ENCODE results near the gene MRPL14. TPM values are rescaled to one million over a fixed set of nuclear protein-coding genes. Genes with fewer than 3 reads are reported as not detected.

Gene MRPL14
- 68.6 TPM for polyA plus RNA-seq (2013, experiment 1 of 4)
- 70.6 TPM for polyA plus RNA-seq (2013, experiment 2 of 4)
- 60.4 TPM for polyA plus RNA-seq (2013, experiment 3 of 4)
- 62.2 TPM for polyA plus RNA-seq (2013, experiment 4 of 4)

GRCh38 chr6:44127186-44128019 lies at the start of gene MRPL14, which contains the start of gene TMEM63B:
TSS of gene MRPL14 (minus strand) at chr6:44127452. CDS start at chr6:44116611, 10,841 bp downstream.
TSS of gene TMEM63B (plus strand) at chr6:44127554. CDS start at chr6:44134585, 7,031 bp downstream.
- Histone ChIP-seq H3K27ac (ENCODE audit: insufficient read depth, low read depth, low read length, poor library complexity, severe bottlenecking) (peak within 1 kb of the TSS; percentile 65), H3K27me3 (ENCODE audit: control insufficient read depth, insufficient read depth, low read length, poor library complexity, severe bottlenecking) (no peaks in the 10 kb centered on the region), H3K9me3 (ENCODE audit: control insufficient read depth, low read length) (no peaks in the 10 kb centered on the region), H3K4me3 (ENCODE audit: insufficient read depth, low read depth, low read length) (peak within 1 kb of the TSS; percentile 82), H3K36me3 (ENCODE audit: control insufficient read depth, insufficient read depth, low read length) (no peaks in the 10 kb centered on the region), H3K4me1 (ENCODE audit: control insufficient read depth, insufficient read depth, low read length) (peaks cover 25% of the 10 kb centered on the region)
- WGBS, 2 experiments = 0% methylated on average over 59 to 62 of the region's 80 CpGs

GRCh38 chr6:44176130-44176761 lies 49.0 kb upstream of the MRPL14 start:
- H3K9me3 ChIP-seq (ENCODE audit: control insufficient read depth, low read length) = no peaks in the 10 kb centered on the region

GRCh38 chr6:44172731-44173500 lies 45.7 kb upstream of the MRPL14 start:
- Histone ChIP-seq H3K4me1 (ENCODE audit: control insufficient read depth, insufficient read depth, low read length) (no peaks in the 10 kb centered on the region), H3K27ac (ENCODE audit: insufficient read depth, low read depth, low read length, poor library complexity, severe bottlenecking) (no peak overlapping the region), H3K4me3 (ENCODE audit: insufficient read depth, low read depth, low read length) (no peak overlapping the region), H3K36me3 (ENCODE audit: control insufficient read depth, insufficient read depth, low read length) (no peaks in the 10 kb centered on the region), H3K27me3 (ENCODE audit: control insufficient read depth, insufficient read depth, low read length, poor library complexity, severe bottlenecking) (no peaks in the 10 kb centered on the region), H3K9me3 (ENCODE audit: control insufficient read depth, low read length) (no peaks in the 10 kb centered on the region)
- 35 to 37% methylated on average over 15 of the region's 15 CpGs for WGBS, 2 experiments

More at GRCh38 chr6:44176130-44176761, 49.0 kb upstream of the MRPL14 start:
- no peaks in the 10 kb centered on the region for H3K27me3 ChIP-seq (ENCODE audit: control insufficient read depth, insufficient read depth, low read length, poor library complexity, severe bottlenecking)
- no peak overlapping the region for H3K27ac ChIP-seq (ENCODE audit: insufficient read depth, low read depth, low read length, poor library complexity, severe bottlenecking)
- WGBS, 2 experiments = 91 to 92% methylated on average over 14 to 15 of the region's 15 CpGs
- no peaks in the 10 kb centered on the region for H3K4me1 ChIP-seq (ENCODE audit: control insufficient read depth, insufficient read depth, low read length)
- H3K36me3 ChIP-seq (ENCODE audit: control insufficient read depth, insufficient read depth, low read length) = no peaks in the 10 kb centered on the region
- no peak overlapping the region for H3K4me3 ChIP-seq (ENCODE audit: insufficient read depth, low read depth, low read length)

- H3K9me3 ChIP-seq (ENCODE audit: control insufficient read depth, low read length) = no peaks in the 10 kb centered on the region
- no peaks in the 10 kb centered on the region for H3K4me1 ChIP-seq (ENCODE audit: control insufficient read depth, insufficient read depth, low read length)
- WGBS, 2 experiments = 81 to 87% methylated on average over 12 of the region's 12 CpGs
- H3K27me3 ChIP-seq (ENCODE audit: control insufficient read depth, insufficient read depth, low read length, poor library complexity, severe bottlenecking) = no peaks in the 10 kb centered on the region
- H3K36me3 ChIP-seq (ENCODE audit: control insufficient read depth, insufficient read depth, low read length) = no peaks in the 10 kb centered on the region
- no peak overlapping the region for H3K4me3 ChIP-seq (ENCODE audit: insufficient read depth, low read depth, low read length)
- no peak overlapping the region for H3K27ac ChIP-seq (ENCODE audit: insufficient read depth, low read depth, low read length, poor library complexity, severe bottlenecking)
Observed at GRCh38 chr6:44171899-44172546, 44.8 kb upstream of the MRPL14 start.

GRCh38 chr6:44169886-44170570 lies 42.8 kb upstream of the MRPL14 start:
- no peak overlapping the region for H3K4me3 ChIP-seq (ENCODE audit: insufficient read depth, low read depth, low read length)
- no peaks in the 10 kb centered on the region for H3K9me3 ChIP-seq (ENCODE audit: control insufficient read depth, low read length)
- H3K27ac ChIP-seq (ENCODE audit: insufficient read depth, low read depth, low read length, poor library complexity, severe bottlenecking) = no peak overlapping the region
- H3K27me3 ChIP-seq (ENCODE audit: control insufficient read depth, insufficient read depth, low read length, poor library complexity, severe bottlenecking) = no peaks in the 10 kb centered on the region
- WGBS, 2 experiments = 80 to 87% methylated on average over 9 to 10 of the region's 10 CpGs
- H3K36me3 ChIP-seq (ENCODE audit: control insufficient read depth, insufficient read depth, low read length) = no peaks in the 10 kb centered on the region
- H3K4me1 ChIP-seq (ENCODE audit: control insufficient read depth, insufficient read depth, low read length) = no peaks in the 10 kb centered on the region

- Histone ChIP-seq H3K4me3 (ENCODE audit: insufficient read depth, low read depth, low read length) (no peak overlapping the region), H3K27ac (ENCODE audit: insufficient read depth, low read depth, low read length, poor library complexity, severe bottlenecking) (no peak overlapping the region), H3K27me3 (ENCODE audit: control insufficient read depth, insufficient read depth, low read length, poor library complexity, severe bottlenecking) (no peaks in the 10 kb centered on the region), H3K4me1 (ENCODE audit: control insufficient read depth, insufficient read depth, low read length) (no peaks in the 10 kb centered on the region), H3K36me3 (ENCODE audit: control insufficient read depth, insufficient read depth, low read length) (no peaks in the 10 kb centered on the region), H3K9me3 (ENCODE audit: control insufficient read depth, low read length) (no peaks in the 10 kb centered on the region)
- 92 to 94% methylated on average over 9 of the region's 9 CpGs for WGBS, 2 experiments
Observed at GRCh38 chr6:44169154-44169553, 41.9 kb upstream of the MRPL14 start.

- 87 to 93% methylated on average over 1 of the region's 1 CpG for WGBS, 2 experiments
- H3K27ac ChIP-seq (ENCODE audit: insufficient read depth, low read depth, low read length, poor library complexity, severe bottlenecking) = no peak overlapping the region
- H3K27me3 ChIP-seq (ENCODE audit: control insufficient read depth, insufficient read depth, low read length, poor library complexity, severe bottlenecking) = no peaks in the 10 kb centered on the region
- no peak overlapping the region for H3K4me3 ChIP-seq (ENCODE audit: insufficient read depth, low read depth, low read length)
- peaks cover 5% of the 10 kb centered on the region for H3K4me1 ChIP-seq (ENCODE audit: control insufficient read depth, insufficient read depth, low read length)
- H3K36me3 ChIP-seq (ENCODE audit: control insufficient read depth, insufficient read depth, low read length) = no peaks in the 10 kb centered on the region
- H3K9me3 ChIP-seq (ENCODE audit: control insufficient read depth, low read length) = no peaks in the 10 kb centered on the region
Observed at GRCh38 chr6:44167567-44167966, 40.3 kb upstream of the MRPL14 start.

GRCh38 chr6:44166591-44167184 lies 39.4 kb upstream of the MRPL14 start:
- Histone ChIP-seq H3K27ac (ENCODE audit: insufficient read depth, low read depth, low read length, poor library complexity, severe bottlenecking) (no peak overlapping the region), H3K4me3 (ENCODE audit: insufficient read depth, low read depth, low read length) (no peak overlapping the region), H3K36me3 (ENCODE audit: control insufficient read depth, insufficient read depth, low read length) (no peaks in the 10 kb centered on the region), H3K9me3 (ENCODE audit: control insufficient read depth, low read length) (no peaks in the 10 kb centered on the region), H3K27me3 (ENCODE audit: control insufficient read depth, insufficient read depth, low read length, poor library complexity, severe bottlenecking) (no peaks in the 10 kb centered on the region), H3K4me1 (ENCODE audit: control insufficient read depth, insufficient read depth, low read length) (peaks cover 5% of the 10 kb centered on the region)
- WGBS, 2 experiments = 38 to 39% methylated on average over 15 to 16 of the region's 16 CpGs

- Histone ChIP-seq H3K9me3 (ENCODE audit: control insufficient read depth, low read length) (no peaks in the 10 kb centered on the region), H3K27me3 (ENCODE audit: control insufficient read depth, insufficient read depth, low read length, poor library complexity, severe bottlenecking) (no peaks in the 10 kb centered on the region), H3K27ac (ENCODE audit: insufficient read depth, low read depth, low read length, poor library complexity, severe bottlenecking) (no peak overlapping the region), H3K36me3 (ENCODE audit: control insufficient read depth, insufficient read depth, low read length) (no peaks in the 10 kb centered on the region), H3K4me1 (ENCODE audit: control insufficient read depth, insufficient read depth, low read length) (peaks cover 5% of the 10 kb centered on the region), H3K4me3 (ENCODE audit: insufficient read depth, low read depth, low read length) (no peak overlapping the region)
- WGBS, 2 experiments = 83 to 85% methylated on average over 7 of the region's 7 CpGs
Observed at GRCh38 chr6:44166116-44166515, 38.9 kb upstream of the MRPL14 start.
